HepG2 (cell line): ENCODE data around the gene YKT6.

Experiments used
- CTCF ChIP-seq: sonication (generic); formaldehyde crosslinking; IDR thresholded peaks from 2 replicates; pipeline ENCODE4 v1.5.0; 2020; ENCODE audit warnings: mild to moderate bottlenecking, missing genetic modification reagents, moderate library complexity
- TCF7 ChIP-seq: sonication (generic); IDR thresholded peaks from 2 replicates; pipeline ENCODE4 v1.6.1; 2016; ENCODE audit warnings: antibody characterized with exemption, low read depth

- TF ChIP-seq CTCF (CRISPR knock-in tag) = no peak
- no peak for TF ChIP-seq TCF7
Measured at GRCh38 chr7:44185729-44186128, 15.0 kb upstream of the YKT6 start.
